ENCODE data around the gene KCNK18.

DNA sequence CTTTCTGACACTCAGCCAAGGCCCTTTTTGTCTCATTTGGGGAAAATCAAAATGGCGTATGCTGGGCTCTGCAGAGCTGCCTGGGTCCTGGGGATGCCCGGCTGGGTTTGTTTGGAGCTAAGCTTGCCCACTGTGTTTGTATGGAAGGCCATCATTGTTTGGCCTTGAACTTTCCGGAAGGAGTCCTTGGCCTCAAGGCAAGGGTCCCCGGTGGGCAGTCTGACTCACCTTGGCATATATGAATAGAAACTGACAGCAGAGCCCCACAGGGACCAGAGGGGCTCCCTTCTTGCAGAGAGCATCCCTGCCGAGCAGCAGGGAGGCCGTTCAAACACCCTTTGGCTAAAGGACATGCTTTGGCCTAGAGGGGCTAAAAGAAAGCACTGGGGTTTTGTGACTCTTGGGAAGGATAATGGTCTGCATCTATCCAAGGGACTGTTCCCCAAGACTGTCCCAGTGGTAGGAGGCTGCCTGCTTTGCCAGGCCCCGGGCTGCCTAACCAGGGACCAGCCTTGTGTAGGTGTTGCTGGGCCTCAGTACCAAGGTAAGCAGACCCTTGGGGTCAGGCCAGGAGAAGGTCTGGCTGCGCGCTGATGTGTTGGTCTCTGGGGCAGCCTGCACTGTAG lies 58.7 kb downstream of the KCNK18 start:
- TF ChIP-seq, protein P1, sequence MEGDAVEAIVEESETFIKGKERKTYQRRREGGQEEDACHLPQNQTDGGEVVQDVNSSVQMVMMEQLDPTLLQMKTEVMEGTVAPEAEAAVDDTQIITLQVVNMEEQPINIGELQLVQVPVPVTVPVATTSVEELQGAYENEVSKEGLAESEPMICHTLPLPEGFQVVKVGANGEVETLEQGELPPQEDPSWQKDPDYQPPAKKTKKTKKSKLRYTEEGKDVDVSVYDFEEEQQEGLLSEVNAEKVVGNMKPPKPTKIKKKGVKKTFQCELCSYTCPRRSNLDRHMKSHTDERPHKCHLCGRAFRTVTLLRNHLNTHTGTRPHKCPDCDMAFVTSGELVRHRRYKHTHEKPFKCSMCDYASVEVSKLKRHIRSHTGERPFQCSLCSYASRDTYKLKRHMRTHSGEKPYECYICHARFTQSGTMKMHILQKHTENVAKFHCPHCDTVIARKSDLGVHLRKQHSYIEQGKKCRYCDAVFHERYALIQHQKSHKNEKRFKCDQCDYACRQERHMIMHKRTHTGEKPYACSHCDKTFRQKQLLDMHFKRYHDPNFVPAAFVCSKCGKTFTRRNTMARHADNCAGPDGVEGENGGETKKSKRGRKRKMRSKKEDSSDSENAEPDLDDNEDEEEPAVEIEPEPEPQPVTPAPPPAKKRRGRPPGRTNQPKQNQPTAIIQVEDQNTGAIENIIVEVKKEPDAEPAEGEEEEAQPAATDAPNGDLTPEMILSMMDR (conservative IDR thresholded peaks at IDR 0.05): no peak
- no peak for TF ChIP-seq EZH2 (IDR thresholded peaks at IDR 0.05; ENCODE audit: low read depth)
